Measurements from ENCODE around the gene SIRPB2.

Gene SIRPB2

GRCh38 chr20:1528811-1529210 lies 37.6 kb upstream of the SIRPB2 start:
- DNase-seq (ENCODE audit: low spot score): no peak
- TF ChIP-seq CTCF (IDR thresholded peaks at IDR 0.05; ENCODE audit: poor library complexity, severe bottlenecking): no peak
- peaks cover 3% of the 10 kb centered on the region for H3K9me3 ChIP-seq (ENCODE audit: severe bottlenecking)
- no peaks in the 10 kb centered on the region for H3K4me1 ChIP-seq (ENCODE audit: insufficient read depth, poor library complexity, severe bottlenecking)
- H3K4me3 ChIP-seq (ENCODE audit: severe bottlenecking): no peak overlapping the region
- H3K36me3 ChIP-seq (ENCODE audit: low read depth): no peaks in the 10 kb centered on the region; the same call in 1 of the 2 replicates
- no peak overlapping the region for H3K27ac ChIP-seq (ENCODE audit: poor library complexity, severe bottlenecking)
- ATAC-seq (ENCODE audit: low read depth): peak; percentile 72
- H3K27me3 ChIP-seq (ENCODE audit: insufficient read depth, poor library complexity, severe bottlenecking): no peaks in the 10 kb centered on the region

GRCh38 chr20:1527923-1528322 lies 36.7 kb upstream of the SIRPB2 start:
- DNase-seq (ENCODE audit: low spot score): no peak
- H3K9me3 ChIP-seq (ENCODE audit: severe bottlenecking): peaks cover 3% of the 10 kb centered on the region
- no peaks in the 10 kb centered on the region for H3K27me3 ChIP-seq (ENCODE audit: insufficient read depth, poor library complexity, severe bottlenecking)
- H3K27ac ChIP-seq (ENCODE audit: poor library complexity, severe bottlenecking): no peak overlapping the region
- no peak for TF ChIP-seq CTCF (IDR thresholded peaks at IDR 0.05; ENCODE audit: poor library complexity, severe bottlenecking)
- H3K4me3 ChIP-seq (ENCODE audit: severe bottlenecking): no peak overlapping the region
- H3K4me1 ChIP-seq (ENCODE audit: insufficient read depth, poor library complexity, severe bottlenecking): no peaks in the 10 kb centered on the region
- no peak for ATAC-seq (ENCODE audit: low read depth)
- H3K36me3 ChIP-seq (ENCODE audit: low read depth): no peaks in the 10 kb centered on the region; the same call in 1 of the 2 replicates

- no peaks in the 10 kb centered on the region for H3K27me3 ChIP-seq (ENCODE audit: insufficient read depth, poor library complexity, severe bottlenecking)
- H3K36me3 ChIP-seq (ENCODE audit: low read depth): no peaks in the 10 kb centered on the region; the same call in 1 of the 2 replicates
- ATAC-seq (ENCODE audit: low read depth) (no peak), DNase-seq (ENCODE audit: low spot score) (no peak)
- peaks cover 3% of the 10 kb centered on the region for H3K9me3 ChIP-seq (ENCODE audit: severe bottlenecking)
- H3K27ac ChIP-seq (ENCODE audit: poor library complexity, severe bottlenecking): no peak overlapping the region
- TF ChIP-seq CTCF (IDR thresholded peaks at IDR 0.05; ENCODE audit: poor library complexity, severe bottlenecking): no peak
- no peak overlapping the region for H3K4me3 ChIP-seq (ENCODE audit: severe bottlenecking)
- H3K4me1 ChIP-seq (ENCODE audit: insufficient read depth, poor library complexity, severe bottlenecking): no peaks in the 10 kb centered on the region
Observed at GRCh38 chr20:1526896-1527295, 35.7 kb upstream of the SIRPB2 start.

GRCh38 chr20:1526310-1526709 lies 35.1 kb upstream of the SIRPB2 start:
- no peaks in the 10 kb centered on the region; the same call in 1 of the 2 replicates for H3K36me3 ChIP-seq (ENCODE audit: low read depth)
- H3K27ac ChIP-seq (ENCODE audit: poor library complexity, severe bottlenecking): no peak overlapping the region
- no peaks in the 10 kb centered on the region for H3K27me3 ChIP-seq (ENCODE audit: insufficient read depth, poor library complexity, severe bottlenecking)
- no peak for TF ChIP-seq CTCF (IDR thresholded peaks at IDR 0.05; ENCODE audit: poor library complexity, severe bottlenecking)
- ATAC-seq (ENCODE audit: low read depth) (no peak), DNase-seq (ENCODE audit: low spot score) (no peak)
- H3K4me3 ChIP-seq (ENCODE audit: severe bottlenecking): no peak overlapping the region
- peaks cover 3% of the 10 kb centered on the region for H3K9me3 ChIP-seq (ENCODE audit: severe bottlenecking)
- H3K4me1 ChIP-seq (ENCODE audit: insufficient read depth, poor library complexity, severe bottlenecking): no peaks in the 10 kb centered on the region

- DNase-seq (ENCODE audit: low spot score): no peak
- peaks cover 3% of the 10 kb centered on the region for H3K9me3 ChIP-seq (ENCODE audit: severe bottlenecking)
- no peaks in the 10 kb centered on the region for H3K27me3 ChIP-seq (ENCODE audit: insufficient read depth, poor library complexity, severe bottlenecking)
- TF ChIP-seq CTCF (IDR thresholded peaks at IDR 0.05; ENCODE audit: poor library complexity, severe bottlenecking): no peak
- H3K27ac ChIP-seq (ENCODE audit: poor library complexity, severe bottlenecking): no peak overlapping the region
- no peak for ATAC-seq (ENCODE audit: low read depth)
- H3K36me3 ChIP-seq (ENCODE audit: low read depth): no peaks in the 10 kb centered on the region; the same call in 1 of the 2 replicates
- no peaks in the 10 kb centered on the region for H3K4me1 ChIP-seq (ENCODE audit: insufficient read depth, poor library complexity, severe bottlenecking)
- H3K4me3 ChIP-seq (ENCODE audit: severe bottlenecking): no peak overlapping the region
Observed at GRCh38 chr20:1524004-1524403, 32.8 kb upstream of the SIRPB2 start.

All from RWPE2 (cell line).